ENCODE measurements around the gene ACAT2.
"Not testable (repeated sequence)": the region's sequence is repeated elsewhere in the genome, so short reads cannot be mapped to it uniquely, and the experiment has no call there.

The ACAT2 gene

GRCh38 chr6:159729598-159730331 lies 32.1 kb upstream of the ACAT2 start:
- peak; percentile 59 for DNase-seq (ENCODE audit: low read depth)
- TF ChIP-seq, protein P1, sequence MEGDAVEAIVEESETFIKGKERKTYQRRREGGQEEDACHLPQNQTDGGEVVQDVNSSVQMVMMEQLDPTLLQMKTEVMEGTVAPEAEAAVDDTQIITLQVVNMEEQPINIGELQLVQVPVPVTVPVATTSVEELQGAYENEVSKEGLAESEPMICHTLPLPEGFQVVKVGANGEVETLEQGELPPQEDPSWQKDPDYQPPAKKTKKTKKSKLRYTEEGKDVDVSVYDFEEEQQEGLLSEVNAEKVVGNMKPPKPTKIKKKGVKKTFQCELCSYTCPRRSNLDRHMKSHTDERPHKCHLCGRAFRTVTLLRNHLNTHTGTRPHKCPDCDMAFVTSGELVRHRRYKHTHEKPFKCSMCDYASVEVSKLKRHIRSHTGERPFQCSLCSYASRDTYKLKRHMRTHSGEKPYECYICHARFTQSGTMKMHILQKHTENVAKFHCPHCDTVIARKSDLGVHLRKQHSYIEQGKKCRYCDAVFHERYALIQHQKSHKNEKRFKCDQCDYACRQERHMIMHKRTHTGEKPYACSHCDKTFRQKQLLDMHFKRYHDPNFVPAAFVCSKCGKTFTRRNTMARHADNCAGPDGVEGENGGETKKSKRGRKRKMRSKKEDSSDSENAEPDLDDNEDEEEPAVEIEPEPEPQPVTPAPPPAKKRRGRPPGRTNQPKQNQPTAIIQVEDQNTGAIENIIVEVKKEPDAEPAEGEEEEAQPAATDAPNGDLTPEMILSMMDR (IDR thresholded peaks at IDR 0.05; ENCODE audit: insufficient read depth, low read depth, low read length, missing control alignments) = no peak
- peak overlapping the region; percentile 97 for H3K4me3 ChIP-seq (ENCODE audit: low read depth, low read length)

DNA sequence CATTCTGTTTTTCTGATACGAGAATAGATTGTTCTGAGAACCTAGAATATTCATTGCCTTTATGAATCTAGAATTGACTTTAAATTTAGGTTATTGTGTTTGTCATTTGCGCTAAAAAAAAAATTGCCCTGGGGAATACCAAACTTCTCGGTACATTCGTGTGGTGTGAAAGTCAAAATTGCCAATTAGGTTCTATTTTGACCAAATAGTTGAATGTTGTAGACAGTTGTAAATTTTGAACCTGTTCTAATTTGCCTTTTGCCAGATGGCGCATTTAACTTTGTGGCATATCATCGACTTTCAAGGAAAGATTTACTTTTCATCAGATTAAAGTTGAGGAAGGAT lies 31.5 kb upstream of the ACAT2 start:
- peak overlapping the region; percentile 97 for H3K4me3 ChIP-seq (ENCODE audit: low read depth, low read length)

DNA sequence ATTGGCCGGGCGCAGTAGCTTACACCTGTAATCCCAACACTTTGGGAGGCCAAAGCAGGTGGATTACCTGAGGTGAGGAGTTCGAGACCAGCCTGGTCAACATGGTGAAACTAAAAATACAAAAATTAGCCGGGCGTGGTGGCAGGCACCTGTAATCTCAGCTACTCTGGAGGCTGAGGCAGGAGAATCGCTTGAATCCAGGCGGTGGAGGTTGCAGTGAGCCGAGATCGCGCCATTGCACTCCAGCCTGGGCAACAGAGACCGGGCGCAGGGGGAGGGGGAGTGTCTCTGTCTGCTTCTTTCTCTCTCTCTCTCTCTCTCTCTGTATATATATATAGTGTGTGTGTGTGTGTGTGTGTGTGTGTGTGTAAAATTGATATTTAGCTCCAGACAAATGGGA lies 29.3 kb upstream of the ACAT2 start:
- H3K4me3 ChIP-seq (ENCODE audit: low read depth, low read length); DNase-seq (ENCODE audit: low read depth): not testable (repeated sequence)

More for the DNA sequence above, 31.5 kb upstream of the ACAT2 start:
- peak; percentile 38 for DNase-seq (ENCODE audit: low read depth)
- TF ChIP-seq, protein P1 (IDR thresholded peaks at IDR 0.05; ENCODE audit: insufficient read depth, low read depth, low read length, missing control alignments) = no peak

GRCh38 chr6:159733395-159733794 lies 28.4 kb upstream of the ACAT2 start:
- H3K4me3 ChIP-seq (ENCODE audit: low read depth, low read length); DNase-seq (ENCODE audit: low read depth): not testable (repeated sequence)

DNA sequence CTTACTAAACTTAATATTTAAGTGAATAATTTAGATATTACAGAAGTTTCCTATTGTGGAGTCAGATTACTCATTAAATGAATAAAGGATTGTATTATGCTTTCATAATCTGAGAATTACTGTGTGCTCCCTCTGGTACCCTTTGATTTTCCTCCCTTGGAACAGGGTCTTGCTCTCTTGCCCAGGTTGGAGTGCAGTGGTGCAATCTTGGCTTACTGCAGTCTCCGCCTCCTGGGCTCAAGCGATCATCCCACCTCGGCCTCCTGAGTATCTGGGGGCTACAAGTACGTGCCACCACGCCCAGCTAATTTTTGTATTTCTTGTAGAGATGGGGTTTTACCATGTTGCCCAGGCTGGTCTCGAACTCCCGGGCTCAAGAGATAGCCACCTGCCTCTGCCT lies 24.9 kb upstream of the ACAT2 start:
- no peak overlapping the region for H3K4me3 ChIP-seq (ENCODE audit: low read depth, low read length)
- no peak for DNase-seq (ENCODE audit: low read depth)
- TF ChIP-seq, protein P1 (IDR thresholded peaks at IDR 0.05; ENCODE audit: insufficient read depth, low read depth, low read length, missing control alignments) = no peak

- DNase-seq (ENCODE audit: low read depth) = no peak
- TF ChIP-seq, protein P1 (IDR thresholded peaks at IDR 0.05; ENCODE audit: insufficient read depth, low read depth, low read length, missing control alignments) = no peak
- H3K4me3 ChIP-seq (ENCODE audit: low read depth, low read length) = no peak overlapping the region
These were observed 22.5 kb upstream of the ACAT2 start for GRCh38 chr6:159739341-159739740.

DNA sequence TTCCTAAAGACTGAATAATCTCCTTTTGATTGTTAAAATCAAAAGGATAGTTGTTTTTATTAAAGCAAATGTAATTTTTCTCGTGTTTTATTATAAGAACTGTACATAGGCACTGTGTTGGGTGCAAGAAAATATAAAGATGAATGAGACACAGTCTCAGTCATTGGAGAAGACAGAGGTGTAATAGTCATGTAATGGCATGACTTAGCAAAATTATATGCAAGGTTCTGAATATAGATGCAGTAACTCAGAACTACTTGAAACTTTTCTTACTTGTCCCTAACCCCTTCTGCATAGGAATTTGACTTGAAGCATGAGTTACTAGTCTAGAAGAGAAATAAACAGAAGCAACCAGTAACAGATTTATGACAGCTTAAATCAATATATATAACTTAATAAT lies 19.7 kb upstream of the ACAT2 start:
- TF ChIP-seq, protein P1 (IDR thresholded peaks at IDR 0.05; ENCODE audit: insufficient read depth, low read depth, low read length, missing control alignments) = no peak
- DNase-seq (ENCODE audit: low read depth) = no peak
- no peak overlapping the region for H3K4me3 ChIP-seq (ENCODE audit: low read depth, low read length)

DNA sequence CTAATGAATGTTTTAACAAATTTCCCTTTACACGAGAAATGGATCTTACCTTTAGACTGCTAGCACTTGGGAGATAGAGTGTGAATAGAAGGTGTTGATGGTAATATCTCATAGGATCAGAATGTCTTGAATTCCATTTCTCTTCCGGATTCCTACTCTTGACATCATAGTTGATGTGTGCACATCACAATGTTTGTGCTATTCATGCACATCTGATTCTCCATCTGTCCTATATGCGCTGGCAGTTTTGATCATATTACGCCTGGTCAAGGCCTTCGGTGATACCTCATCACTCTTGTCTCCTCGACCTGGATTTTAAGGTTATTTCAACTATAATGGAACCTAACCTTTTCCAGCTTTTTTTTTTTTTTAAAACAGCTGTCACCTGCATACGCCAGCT lies 16.8 kb upstream of the ACAT2 start:
- no peak for DNase-seq (ENCODE audit: low read depth)
- no peak overlapping the region for H3K4me3 ChIP-seq (ENCODE audit: low read depth, low read length)
- TF ChIP-seq, protein P1 (IDR thresholded peaks at IDR 0.05; ENCODE audit: insufficient read depth, low read depth, low read length, missing control alignments) = no peak

All from GM12865 (cell line).